NCI-H2227 (cell line): Measurements from ENCODE around the gene ALDH5A1.

Experiments used
- DNase-seq: peaks from one replicate; lab custom pipeline; 2025; ENCODE audit not compliant: unreplicated experiment; lab: John Stamatoyannopoulos, UW

The ALDH5A1 gene

DNA sequence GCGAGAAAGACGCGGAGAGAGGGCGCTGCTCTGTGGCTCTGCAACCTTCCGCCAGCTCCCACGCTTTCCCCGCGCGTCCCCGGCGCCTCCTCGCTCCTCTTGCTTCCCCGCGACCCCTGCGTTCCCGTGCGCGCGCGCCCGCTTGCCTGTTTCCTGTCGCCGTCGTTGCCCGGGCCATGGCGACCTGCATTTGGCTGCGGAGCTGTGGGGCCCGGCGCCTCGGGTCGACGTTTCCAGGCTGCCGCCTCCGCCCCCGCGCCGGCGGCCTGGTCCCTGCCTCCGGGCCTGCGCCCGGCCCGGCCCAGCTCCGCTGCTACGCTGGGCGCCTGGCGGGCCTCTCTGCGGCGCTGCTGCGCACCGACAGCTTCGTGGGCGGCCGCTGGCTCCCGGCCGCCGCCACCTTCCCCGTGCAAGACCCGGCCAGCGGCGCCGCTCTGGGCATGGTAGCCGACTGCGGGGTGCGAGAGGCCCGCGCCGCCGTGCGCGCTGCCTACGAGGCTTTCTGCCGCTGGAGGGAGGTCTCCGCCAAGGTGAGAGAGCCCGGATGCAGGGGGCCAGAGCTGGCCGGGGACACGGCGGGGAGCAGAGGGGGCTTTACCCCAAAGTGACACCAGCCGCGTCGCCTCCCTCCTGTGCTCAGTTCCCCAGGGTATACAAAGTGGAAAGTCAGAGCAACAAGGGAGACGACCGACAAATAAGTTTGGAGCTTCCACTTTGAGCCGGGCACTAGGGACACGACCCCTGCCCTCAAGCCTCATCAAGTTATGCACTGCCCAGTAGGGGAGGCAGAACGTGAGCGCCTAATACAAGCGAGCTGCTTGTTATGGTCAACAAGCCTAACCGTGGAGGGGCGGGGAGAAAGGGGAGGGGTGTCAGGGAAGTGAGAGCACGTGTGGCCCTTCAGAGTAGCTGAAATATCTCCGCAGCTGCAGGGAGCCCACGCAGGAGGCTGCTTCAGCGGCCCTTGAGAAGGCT, at the start of gene ALDH5A1:
TSS of gene ALDH5A1 (plus strand) at position 149 of the 975 bp plus-strand sequence. CDS start at position 177, 28 bp downstream.
- DNase-seq = peak; percentile 84

- no peak for DNase-seq
Observed at GRCh38 chr6:24445704-24446103, 49.1 kb upstream of the ALDH5A1 start.

DNA sequence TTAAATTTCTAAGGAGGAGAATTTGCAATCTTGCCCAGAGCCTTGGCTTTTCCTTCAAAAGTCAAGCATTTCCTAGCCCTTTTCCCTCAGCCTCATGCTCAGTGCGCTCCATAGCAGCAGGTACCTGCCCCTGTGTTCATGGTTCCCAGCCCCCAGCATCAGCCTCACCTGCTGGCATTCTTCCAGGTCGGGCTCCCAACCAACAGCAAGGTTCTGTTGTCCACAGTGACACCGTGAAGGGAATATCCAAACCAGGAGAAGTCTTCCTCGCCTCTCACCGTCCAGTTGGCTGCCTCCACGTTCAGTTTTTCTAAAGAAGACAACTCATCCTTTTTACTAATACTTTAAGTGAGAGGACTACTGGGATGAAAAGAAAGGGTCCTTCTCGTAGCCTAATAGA, 48.1 kb upstream of the ALDH5A1 start:
- DNase-seq = no peak

DNA sequence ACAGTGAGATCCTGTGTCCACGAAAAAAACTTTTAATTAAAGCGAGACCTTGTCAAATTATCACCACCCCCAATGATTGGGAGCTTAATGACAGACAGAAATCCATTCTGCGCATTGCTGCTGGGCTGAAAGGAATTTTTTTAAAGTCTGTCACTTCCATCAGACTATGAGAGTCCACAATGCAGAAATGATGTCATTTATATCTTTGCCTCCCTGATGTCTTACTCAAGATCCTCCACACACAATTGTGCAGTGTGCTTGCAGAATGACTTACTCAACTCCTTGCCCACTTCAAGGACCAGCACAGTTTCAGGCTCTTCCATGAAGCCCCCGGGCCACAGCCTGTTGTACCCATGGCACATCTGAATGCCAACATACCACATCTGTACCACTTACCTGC, 46.4 kb upstream of the ALDH5A1 start:
- no peak for DNase-seq

- no peak for DNase-seq
Observed at GRCh38 chr6:24448828-24449525, 45.8 kb upstream of the ALDH5A1 start.

DNA sequence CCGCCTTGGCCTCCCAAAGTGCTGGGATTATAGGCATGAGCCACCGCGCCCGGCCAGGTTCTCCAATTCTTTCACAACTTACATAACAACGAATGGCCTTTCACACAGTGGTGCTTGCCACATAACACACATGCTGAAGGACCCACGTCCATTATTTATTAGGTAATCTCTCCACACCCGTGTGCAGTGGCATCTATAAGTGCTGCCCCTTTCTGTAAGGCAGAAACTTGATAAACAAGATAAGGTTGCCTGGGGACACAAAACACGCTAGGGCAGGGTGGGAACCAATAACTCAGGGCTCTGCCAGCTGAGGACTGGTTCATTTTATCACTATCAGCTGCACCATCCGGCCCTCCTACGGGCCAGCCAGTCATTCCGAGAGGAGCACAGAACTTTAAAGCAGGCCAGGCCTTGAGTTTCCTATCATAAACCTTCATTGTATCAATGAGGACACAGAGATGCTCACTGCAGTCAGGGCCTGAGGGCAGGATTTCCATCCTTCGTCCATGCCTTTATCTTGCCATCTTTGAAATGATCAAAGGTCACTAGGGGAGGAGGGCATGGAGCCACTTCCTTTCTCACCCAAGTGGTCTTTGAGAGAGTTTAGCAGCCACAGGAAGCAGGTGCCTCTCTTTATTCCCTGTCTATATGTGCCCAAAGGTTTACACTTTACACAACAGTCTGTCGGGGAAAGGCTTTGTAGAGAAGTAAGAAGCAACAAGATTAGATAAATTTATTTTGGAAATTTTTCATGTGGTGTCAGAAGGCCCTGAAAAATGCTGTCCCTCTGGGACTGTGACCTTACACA, 43.0 kb upstream of the ALDH5A1 start:
- DNase-seq = no peak

- no peak for DNase-seq
Observed at GRCh38 chr6:24453921-24454320, 40.8 kb upstream of the ALDH5A1 start.

- DNase-seq = no peak
Observed at GRCh38 chr6:24454452-24454851, 40.3 kb upstream of the ALDH5A1 start.

GRCh38 chr6:24455061-24455460, 39.7 kb upstream of the ALDH5A1 start:
- no peak for DNase-seq

DNA sequence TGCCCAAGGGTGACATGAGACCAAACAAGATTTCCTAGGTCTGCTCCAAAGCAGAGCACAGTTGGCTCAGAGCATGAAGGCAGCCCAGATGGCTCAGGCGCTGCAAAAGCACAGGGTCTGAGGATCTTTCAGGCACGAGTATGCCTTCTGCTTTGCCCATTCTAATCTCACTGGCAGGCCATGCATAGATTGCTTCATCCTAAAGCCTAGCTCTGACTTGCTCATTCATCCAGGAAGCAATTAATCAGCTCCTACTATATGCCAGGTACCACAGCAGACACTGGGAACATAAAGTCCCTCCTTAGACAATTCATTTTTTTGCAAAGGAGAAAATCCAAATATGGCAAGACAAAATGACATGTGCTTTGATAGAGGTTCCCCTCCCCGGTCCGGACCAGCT, 36.6 kb upstream of the ALDH5A1 start:
- DNase-seq = no peak

GRCh38 chr6:24458941-24459340, 35.8 kb upstream of the ALDH5A1 start:
- no peak for DNase-seq

DNA sequence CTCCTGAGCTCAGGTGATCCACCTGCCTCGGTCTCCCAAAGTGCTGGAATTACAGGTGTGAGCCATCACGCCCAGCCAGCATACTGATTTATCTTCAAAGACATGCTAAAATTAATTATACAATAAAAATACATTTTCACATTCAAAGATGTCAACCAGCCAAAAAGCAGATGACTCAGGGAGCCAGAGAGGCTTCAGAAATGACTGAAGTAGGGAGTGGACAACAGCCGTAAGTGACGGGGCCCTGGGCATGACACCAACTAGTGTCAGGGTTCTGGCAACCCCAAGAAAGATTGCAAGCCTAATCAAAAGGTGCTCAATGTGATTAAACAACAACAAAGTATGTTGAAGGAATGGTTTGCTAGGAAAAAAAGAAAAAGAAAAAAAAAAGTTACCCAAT, 33.8 kb upstream of the ALDH5A1 start:
- DNase-seq = no peak

DNA sequence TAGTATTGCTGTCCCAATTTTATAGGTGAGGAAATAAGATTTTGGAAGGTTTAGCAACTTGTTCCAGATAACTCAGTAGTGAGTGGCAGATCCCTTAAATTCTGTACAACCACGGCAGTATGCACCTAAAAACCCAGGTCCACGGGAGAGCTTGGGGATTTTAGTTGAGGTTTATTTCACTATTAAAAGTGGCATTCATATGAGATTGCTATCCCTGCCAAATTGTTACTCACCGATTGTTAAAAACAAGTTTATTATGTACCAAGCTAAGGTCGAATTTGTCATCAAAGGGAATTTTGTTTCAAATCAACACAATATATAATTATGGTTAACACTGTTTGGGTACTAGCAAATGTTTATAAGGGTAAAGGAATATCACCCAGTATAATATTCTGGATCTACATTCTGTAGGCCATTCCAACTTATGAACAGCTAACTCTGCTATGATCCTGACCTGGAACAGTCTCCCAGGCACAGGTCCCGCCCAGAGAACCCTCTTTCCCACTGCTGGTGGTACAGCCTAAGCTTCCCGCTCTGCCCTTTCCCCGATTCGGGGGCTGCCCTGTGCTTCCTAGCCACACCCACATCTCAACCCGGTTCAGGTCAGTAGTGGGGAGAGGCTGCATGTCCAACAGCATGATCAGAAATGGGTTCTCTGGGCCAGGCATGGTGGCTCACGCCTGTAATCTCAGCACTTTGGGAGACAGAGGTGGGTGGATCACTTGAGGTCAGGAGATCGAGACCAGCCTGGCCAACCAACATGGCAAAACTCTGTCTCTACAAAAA, 30.3 kb upstream of the ALDH5A1 start:
- DNase-seq = no peak

DNA sequence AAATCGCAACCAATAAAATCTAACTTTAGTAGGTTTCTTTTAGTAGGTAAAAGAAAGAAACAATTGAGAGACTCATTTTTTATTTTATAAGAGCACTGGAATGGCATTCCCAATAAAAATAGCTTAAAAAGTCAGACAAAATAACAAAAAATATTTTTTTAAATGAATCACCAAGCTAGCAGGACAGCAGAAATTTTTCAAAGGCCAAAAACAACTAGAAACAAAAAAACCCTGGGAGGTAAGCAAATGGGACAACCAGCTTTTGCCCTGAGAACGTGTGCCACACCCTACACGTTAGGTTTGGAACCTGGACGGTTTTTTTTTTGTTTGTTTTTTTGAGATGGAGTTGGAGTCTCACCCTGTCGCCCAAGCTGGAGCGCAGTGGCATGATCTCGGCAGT, 25.0 kb upstream of the ALDH5A1 start:
- no peak for DNase-seq

DNA sequence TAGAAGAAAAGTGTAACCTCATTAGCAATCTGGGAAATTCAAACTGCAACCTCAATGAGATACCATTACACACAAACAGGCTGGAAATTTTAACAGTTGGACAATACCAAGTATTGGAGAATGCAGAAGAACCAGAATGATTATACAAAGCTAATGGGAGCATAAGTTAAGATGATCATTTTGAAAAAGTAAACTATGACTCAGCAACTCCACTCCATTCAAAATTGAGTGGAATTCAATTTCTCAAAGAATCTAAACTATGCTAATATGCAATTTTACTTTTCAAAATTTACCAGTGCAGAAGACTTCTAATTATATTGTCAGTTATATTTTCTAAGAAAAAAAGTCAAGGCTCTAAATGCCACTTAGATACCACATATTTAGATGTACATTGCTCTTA, 22.6 kb upstream of the ALDH5A1 start:
- DNase-seq = no peak

GRCh38 chr6:24476631-24477030, 18.1 kb upstream of the ALDH5A1 start:
- no peak for DNase-seq

DNA sequence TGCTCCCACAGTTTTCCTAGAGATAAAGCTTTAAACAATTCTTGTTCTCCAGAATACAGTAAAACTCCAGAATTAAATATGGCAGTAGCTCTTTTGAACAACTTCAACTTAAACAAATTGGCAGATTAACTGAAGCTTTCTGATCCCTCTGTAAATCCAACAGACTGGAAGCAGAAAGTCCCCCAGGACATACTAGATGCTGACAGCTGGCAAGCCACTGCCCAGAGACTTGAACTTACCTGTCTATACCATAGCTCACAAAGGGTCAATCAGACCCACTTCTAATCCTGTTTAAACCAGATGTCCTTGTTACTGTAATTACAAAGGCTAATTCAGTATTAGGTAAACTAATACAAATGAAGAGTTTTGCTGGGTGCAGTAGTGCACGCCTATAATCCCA, 17.7 kb upstream of the ALDH5A1 start:
- DNase-seq = no peak

DNA sequence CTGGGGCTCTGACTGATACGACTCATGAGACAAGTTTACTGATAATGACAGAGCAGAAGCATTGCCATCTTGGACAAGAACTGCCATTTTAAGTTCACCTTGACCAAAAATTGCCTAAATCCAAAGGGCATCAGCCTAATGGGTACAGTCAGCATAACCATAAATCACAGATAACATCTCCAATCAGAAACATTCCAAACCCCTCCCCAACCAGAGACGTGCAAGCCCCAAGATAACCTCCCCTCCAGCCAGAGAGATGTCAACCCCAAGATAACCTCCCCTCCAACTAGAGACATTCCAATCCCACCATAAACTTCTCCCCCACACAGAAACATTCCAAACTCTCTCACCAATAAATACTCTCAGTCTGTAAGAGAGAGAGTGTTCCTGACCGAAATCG, 15.9 kb upstream of the ALDH5A1 start:
- no peak for DNase-seq

GRCh38 chr6:24480705-24481104, 14.1 kb upstream of the ALDH5A1 start:
- no peak for DNase-seq

DNA sequence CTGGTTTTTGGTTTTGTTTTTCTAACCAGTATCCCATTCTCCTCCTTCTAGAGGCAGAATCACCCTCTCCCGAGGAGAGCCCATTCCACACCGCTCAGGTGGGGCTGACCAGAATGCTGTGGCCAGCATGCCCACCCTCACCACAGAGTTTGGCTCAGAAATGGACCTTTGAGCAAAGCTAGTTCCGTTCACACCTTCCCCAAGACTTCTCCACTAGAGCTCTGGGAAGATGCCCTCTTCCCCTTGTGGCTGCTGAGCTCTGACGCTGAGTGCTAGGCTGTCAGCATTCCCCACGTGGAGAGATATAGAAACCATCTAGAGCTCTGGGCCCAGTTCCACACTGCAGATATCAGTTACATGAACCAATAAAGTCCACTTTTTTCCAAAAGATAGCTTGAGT, 13.3 kb upstream of the ALDH5A1 start:
- no peak for DNase-seq
